Heart right ventricle (tissue), 16 donors: ENCODE results near the gene PAQR7. TPM values are rescaled to one million over a fixed set of nuclear protein-coding genes. Genes with fewer than 3 reads are reported as not detected.

Experiments
- ATAC-seq, 8 donors: fragments of 200-7000 bp; cut with Tn5 transposase; one replicate each; pipeline ENCODE4 v1.9.1; 2020; ENCODE audit warnings: mild to moderate bottlenecking in 8 of 8, moderate library complexity in 8 of 8, moderate number of reproducible peaks in 1 of 8
- DNase-seq, 2 donors: peaks; one replicate each; pipeline ENCODE4 v3.0.0-alpha.2; 2020
- H3K27ac ChIP-seq, 10 donors: fragments of 200-600 bp; sonication (generic) in 2 of 10; one replicate each; pipeline versions ENCODE4 v1.5.0 to v1.8.0; 2020 to 2022; ENCODE audit warnings: mild to moderate bottlenecking in 3 of 10
- H3K27me3 ChIP-seq, 7 donors: fragments of 200-600 bp; one replicate each; pipeline ENCODE4 v1.8.0; 2021 to 2022; ENCODE audit warnings: mild to moderate bottlenecking in 2 of 7
- H3K36me3 ChIP-seq, 9 donors: fragments of 200-600 bp; sonication (generic) in 1 of 9; one replicate each; pipeline versions ENCODE4 v1.5.0 to v1.8.0; 2020 to 2022; ENCODE audit warnings: mild to moderate bottlenecking in 2 of 9
- H3K4me1 ChIP-seq, 9 donors: fragments of 200-600 bp; sonication (generic) in 1 of 9; one replicate each; pipeline versions ENCODE4 v1.5.0 to v1.8.0; 2020 to 2022; ENCODE audit warnings: mild to moderate bottlenecking in 4 of 9
- H3K4me3 ChIP-seq, 10 donors: fragments of 200-600 bp; sonication (generic) in 2 of 10; one replicate each; pipeline versions ENCODE4 v1.5.0 to v1.8.0; 2020 to 2022; ENCODE audit warnings: mild to moderate bottlenecking in 7 of 10, moderate library complexity in 2 of 10
- H3K9me3 ChIP-seq, 11 donors: fragments of 200-600 bp in 10 of 11; sonication (generic) in 2 of 11; one replicate each; pipeline versions ENCODE4 v1.5.0 to v1.8.0; 2013 to 2022; ENCODE audit warnings: mild to moderate bottlenecking in 2 of 11, control low read depth in 1 of 11, moderate library complexity in 1 of 11
- CTCF ChIP-seq, 9 donors: fragments of 200-600 bp; sonication (generic) in 2 of 9; IDR thresholded peaks; one replicate each; pipeline versions ENCODE4 v1.5.0 to v1.8.0; 2021 to 2022; ENCODE audit warnings: antibody characterized with exemption in 9 of 9, mild to moderate bottlenecking in 5 of 9, moderate library complexity in 1 of 9
- WGBS, 2 donors: extraction: QIAGEN DNeasy Blood & Tissue Kit; methylation state at CpG; one replicate each; pipeline ENCODE4 v1.1.7; 2013; ENCODE audit warnings: inconsistent platforms in 1 of 2; 5-methylcytosine and 5-hydroxymethylcytosine counted together
- intact Hi-C, 10 donors: fragments of 100-400 bp; cut with DNase I; formaldehyde crosslinking; loops; one replicate each; pipeline versions ENCODE4 v1.11.1 to v1.14.2; 2022
- polyA plus RNA-seq, 2 donors: library from polyadenylated mRNA; stranded (reverse); fragments of 200-250 nt; gene quantifications; one replicate each; pipeline ENCODE4 v1.2.3, GENCODE V29; 2013
- total RNA-seq, 10 donors: library from RNA; stranded (reverse); fragmentation: NEBNext Ultra II Directional in 3 of 10; extraction: Animal tissue kit (Norgen Biotek cat#: 25700) in 3 of 10; gene quantifications; one replicate each; pipeline versions ENCODE4 v1.2.1 to v1.2.4, GENCODE V29; 2021 to 2023
- donor health status: Arrhythmogenic right ventricular cardiomyopathy.
- donor health status: ischemic (EF 13 %, LVEDD 7.1; RV severe dilation, severe dysfunction).
- donor health status: healthy with polysubstance abuse.
- donor health status: DM: no; HTN: yes; CAD: no.
- donor health status: DM: no; HTN: no; CAD: no.
- donor health status: ischemic (EF 25% LVEDD 6.9; RV normal size, moderate dysfunction).
- donor health status: ischemic (EF 25% LVEDD 5.7; RV mildly dilated, moderate dysfunction).
- donor health status: healthy.
- donor health status: DM: yes; HTN: yes; CAD: no.
- donor health status: Ischemic cardiomyopathy.
- donor health status: ischemic (EF 35%, LVEDD 5.7; RV mildly dilated, moderate dysfunction).
- donor health status: nonischemic (EF 11% LVEDD 7.7; RV severe dilation, severe dysfunction).
- donor health status: DM: yes; HTN: yes; CAD: no.
- donor health status: PGD.
- donor health status: ischemic (EF 29% LVEDD 5.4; RV normal size, mild dysfunction).
- donor health status: nonischemic (EF 23%, LVEDD 6.1; RV moderate dilation, normal function).

Gene PAQR7
- total and polyA plus RNA-seq, 12 donors: 1.2 to 3.8 (median 2.1) TPM

DNA sequence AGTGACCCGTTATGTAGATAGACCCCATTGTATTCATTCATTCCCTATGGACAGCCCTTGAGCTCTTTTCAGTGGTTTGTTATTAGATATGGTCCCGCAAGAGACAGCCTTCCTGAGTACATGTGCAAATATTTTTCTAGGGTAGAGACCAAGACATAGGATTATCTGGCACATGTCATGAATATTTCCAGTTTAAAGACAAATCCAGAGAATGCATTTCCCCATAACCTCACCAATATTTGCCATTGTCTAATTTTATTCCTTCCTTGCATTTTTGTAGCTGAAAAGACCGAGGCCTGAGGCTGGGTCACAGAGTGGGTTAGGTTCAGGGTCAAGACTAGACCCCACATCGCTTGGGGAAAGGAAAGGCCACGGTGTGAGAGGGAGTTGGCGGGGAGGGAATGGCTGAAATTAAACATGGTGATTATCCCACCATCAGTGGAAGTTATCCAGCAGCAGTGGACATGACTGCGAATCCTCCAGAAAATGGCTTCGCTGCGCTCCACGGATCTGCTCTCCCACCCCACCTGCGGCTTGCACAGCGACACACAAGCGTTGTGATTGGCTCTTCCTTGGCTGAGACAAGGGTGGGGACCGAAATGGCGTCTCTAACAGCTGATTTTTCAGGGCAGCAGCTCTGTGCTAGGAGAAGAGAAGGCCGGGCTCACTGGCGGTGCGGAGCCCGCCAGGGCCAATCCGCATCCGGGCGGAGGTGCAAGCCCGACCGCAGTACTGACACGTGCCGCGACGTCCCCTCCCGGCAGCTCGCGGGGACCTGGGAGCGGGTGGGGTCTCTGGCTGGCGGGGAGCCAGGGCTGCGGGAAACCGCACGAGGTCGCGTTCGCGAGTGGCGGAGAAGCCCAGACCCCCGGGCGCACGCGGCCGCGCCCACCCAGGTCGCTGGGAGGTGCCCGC is 46.8 kb upstream of the PAQR7 start:
- Histone ChIP-seq H3K27ac (peak overlapping the region in 9 of 10 donors; percentile 19 to 91 (median 70)), H3K4me1 (peaks cover 0 to 39% (median 14%) of the 10 kb centered on the region in 9 donors), H3K36me3 (no peaks in the 10 kb centered on the region), H3K27me3 (peaks cover 0 to 3% (median 0%) of the 10 kb centered on the region in 7 donors), H3K9me3 (no peaks in the 10 kb centered on the region), H3K4me3 (peak overlapping the region; percentile 15 to 69 (median 62))
- TF ChIP-seq CTCF (IDR thresholded peaks at IDR 0.05): peak in 1 of 9 donors; percentile 9
- ATAC-seq (peak; percentile 60 to 87 (median 68)), DNase-seq (peak; percentile 35 to 54)
- intact Hi-C loops: loop anchor here in 1 of 10 donors (10.0 kb wide), 1 partner anchor 62 kb away; no protein-coding TSS in a partner anchor
- WGBS, 2 donors: 9% methylated on average over 48 to 49 of the region's 49 CpGs

- Histone ChIP-seq H3K36me3 (no peaks in the 10 kb centered on the region), H3K9me3 (no peaks in the 10 kb centered on the region), H3K4me1 (peaks cover 0 to 26% (median 14%) of the 10 kb centered on the region in 9 donors), H3K27me3 (peaks cover 0 to under 1% (median 0%) of the 10 kb centered on the region in 7 donors), H3K27ac (no peak overlapping the region), H3K4me3 (no peak overlapping the region)
- ATAC-seq: no peak
- 89 to 93% methylated on average over 11 of the region's 11 CpGs for WGBS, 2 donors
- intact Hi-C loops: no loop called here
- DNase-seq: no peak
- no peak for TF ChIP-seq CTCF (IDR thresholded peaks at IDR 0.05)
Observed at GRCh38 chr1:25918615-25919014, 43.1 kb upstream of the PAQR7 start.

GRCh38 chr1:25917996-25918395 is 42.5 kb upstream of the PAQR7 start:
- intact Hi-C loops: no loop called here
- Histone ChIP-seq H3K4me1 (peaks cover 0 to 21% (median 9%) of the 10 kb centered on the region in 9 donors), H3K27me3 (no peaks in the 10 kb centered on the region), H3K9me3 (no peaks in the 10 kb centered on the region), H3K27ac (no peak overlapping the region), H3K4me3 (no peak overlapping the region), H3K36me3 (no peaks in the 10 kb centered on the region)
- ATAC-seq: peak in 1 of 8 donors; percentile 22
- TF ChIP-seq CTCF (IDR thresholded peaks at IDR 0.05): no peak
- WGBS, 2 donors: 37 to 38% methylated on average over 5 of the region's 5 CpGs
- no peak for DNase-seq

GRCh38 chr1:25916460-25916859 is 41.0 kb upstream of the PAQR7 start:
- TF ChIP-seq CTCF (IDR thresholded peaks at IDR 0.05): no peak
- ATAC-seq: no peak
- Histone ChIP-seq H3K36me3 (no peaks in the 10 kb centered on the region), H3K4me1 (peaks cover 0 to 10% (median 4%) of the 10 kb centered on the region in 9 donors), H3K27ac (no peak overlapping the region), H3K9me3 (no peaks in the 10 kb centered on the region), H3K27me3 (no peaks in the 10 kb centered on the region), H3K4me3 (no peak overlapping the region)
- 96 to 100% methylated on average over 2 of the region's 2 CpGs for WGBS, 2 donors
- intact Hi-C loops: no loop called here
- no peak for DNase-seq
